GM20000 (cell line): Measurements from ENCODE around the gene SYNPO2.

Experiments used
- DNase-seq: peaks from one replicate; pipeline ENCODE4 v3.0.0; 2012; ENCODE audit warnings: low spot score
- TF ChIP-seq, protein P1 (sequence below): IDR thresholded peaks from 2 replicates; pipeline ENCODE4 v1.5.1; 2012; ENCODE audit warnings: mild to moderate bottlenecking, control low read depth; ENCODE audit errors: extremely low read depth, missing control alignments

SYNPO2 gene

DNA sequence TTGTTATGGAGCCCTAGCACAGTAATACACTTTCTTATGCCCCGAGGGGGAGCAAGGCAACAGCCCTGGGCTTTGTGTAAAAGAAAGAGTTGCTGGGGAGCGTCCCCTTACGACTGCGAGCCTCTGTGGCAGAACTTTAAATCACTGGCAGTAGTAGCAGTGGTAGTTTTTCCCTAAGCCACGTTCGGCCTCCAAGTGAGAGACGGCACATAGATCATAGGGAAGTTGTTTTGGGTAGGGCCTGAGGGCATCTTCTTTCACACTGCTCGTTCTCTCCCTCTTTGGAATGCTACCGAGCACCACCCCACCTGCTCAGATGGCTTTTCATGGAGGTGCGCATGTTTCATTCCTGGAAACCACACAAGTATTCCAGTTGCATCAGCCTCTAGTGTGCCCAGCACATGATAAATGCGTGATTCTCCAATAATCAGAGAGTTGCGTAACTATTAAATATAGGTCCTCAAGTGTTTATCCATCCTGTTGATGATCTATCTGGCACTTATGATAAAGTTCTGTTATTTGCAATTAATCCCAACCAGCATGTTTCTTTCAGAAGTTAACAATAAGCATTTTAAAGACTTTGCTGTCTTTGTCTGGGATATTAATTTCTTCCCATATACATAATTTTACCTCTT lies 7.0 kb upstream of the SYNPO2 start:
- DNase-seq = no peak
- TF ChIP-seq, protein P1, sequence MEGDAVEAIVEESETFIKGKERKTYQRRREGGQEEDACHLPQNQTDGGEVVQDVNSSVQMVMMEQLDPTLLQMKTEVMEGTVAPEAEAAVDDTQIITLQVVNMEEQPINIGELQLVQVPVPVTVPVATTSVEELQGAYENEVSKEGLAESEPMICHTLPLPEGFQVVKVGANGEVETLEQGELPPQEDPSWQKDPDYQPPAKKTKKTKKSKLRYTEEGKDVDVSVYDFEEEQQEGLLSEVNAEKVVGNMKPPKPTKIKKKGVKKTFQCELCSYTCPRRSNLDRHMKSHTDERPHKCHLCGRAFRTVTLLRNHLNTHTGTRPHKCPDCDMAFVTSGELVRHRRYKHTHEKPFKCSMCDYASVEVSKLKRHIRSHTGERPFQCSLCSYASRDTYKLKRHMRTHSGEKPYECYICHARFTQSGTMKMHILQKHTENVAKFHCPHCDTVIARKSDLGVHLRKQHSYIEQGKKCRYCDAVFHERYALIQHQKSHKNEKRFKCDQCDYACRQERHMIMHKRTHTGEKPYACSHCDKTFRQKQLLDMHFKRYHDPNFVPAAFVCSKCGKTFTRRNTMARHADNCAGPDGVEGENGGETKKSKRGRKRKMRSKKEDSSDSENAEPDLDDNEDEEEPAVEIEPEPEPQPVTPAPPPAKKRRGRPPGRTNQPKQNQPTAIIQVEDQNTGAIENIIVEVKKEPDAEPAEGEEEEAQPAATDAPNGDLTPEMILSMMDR = no peak

DNA sequence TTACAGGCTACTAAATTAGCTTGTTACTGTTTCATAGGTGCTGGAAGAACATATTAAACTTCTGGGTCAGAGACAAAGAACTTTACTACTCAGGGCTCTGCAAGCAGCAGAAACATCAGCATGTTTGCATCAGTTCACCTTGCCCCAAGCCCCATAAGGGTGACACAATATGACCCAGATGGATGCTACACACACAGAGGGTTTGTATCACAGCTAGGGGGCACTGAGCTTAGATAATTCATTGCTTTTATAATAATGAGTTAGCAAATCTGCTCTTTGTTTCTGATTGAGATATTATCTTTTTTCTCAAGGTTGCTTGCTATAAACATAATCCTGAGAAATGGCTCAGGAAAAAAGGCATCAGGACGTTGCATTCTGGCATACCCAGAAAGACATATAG lies 4.8 kb upstream of the SYNPO2 start:
- no peak for DNase-seq
- TF ChIP-seq, protein P1 = no peak

DNA sequence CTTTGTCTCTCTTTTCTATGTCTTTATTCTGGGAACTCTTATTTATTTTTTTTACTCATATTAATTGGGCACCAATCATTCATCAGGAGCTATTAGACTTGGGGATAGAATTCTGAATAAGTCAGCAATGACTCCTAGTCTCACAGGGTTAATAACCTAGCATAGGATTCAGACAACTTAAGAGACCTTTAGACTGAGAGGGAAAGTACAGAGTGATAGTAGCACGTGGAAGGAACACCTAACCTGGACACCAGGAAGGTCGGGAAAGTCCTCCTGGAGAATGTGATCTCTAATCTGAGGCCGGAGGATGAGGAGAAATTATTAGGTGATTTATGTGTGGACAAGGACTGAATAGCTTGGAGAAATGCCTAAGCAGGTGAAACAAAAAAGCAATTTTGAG lies 3.9 kb upstream of the SYNPO2 start:
- TF ChIP-seq, protein P1 = no peak
- DNase-seq = no peak

DNA sequence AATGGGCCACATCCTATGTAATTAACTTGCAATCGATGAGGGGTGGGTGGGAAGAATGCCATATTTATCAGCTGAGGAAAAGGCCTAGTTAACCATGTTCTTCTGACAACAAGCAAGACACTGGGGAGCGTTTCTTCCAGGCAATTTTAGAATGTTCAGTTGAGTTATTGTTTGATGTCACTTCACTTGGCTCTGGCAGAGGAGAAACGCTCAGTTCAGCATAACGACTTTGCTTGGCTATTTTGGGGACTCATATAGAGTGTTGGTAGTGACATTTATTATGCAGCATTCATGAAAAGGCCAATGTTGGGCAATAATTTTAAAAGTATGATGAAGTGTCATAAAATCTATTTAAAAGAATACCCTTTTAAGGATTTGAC lies 648 bp downstream of the SYNPO2 start:
- DNase-seq = no peak
- TF ChIP-seq, protein P1 = no peak

DNA sequence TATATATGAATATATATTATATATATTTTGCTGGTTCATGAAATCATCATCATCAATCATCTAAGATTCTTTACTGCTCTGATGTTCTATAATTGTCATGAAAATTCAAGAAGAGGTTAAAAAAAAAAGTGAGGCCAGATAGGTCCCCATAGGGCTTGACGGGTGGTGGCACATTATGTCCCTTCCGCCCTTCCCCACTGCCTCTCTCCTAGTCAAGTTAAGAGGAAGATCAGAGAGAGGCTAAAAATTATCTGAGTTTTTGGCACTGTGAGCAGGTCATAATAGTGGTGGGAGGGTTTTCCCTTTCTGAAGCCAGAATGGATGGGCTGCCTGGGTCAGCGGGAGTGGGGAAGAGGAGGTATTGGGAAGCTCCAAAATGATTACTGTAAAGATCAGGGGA lies 5.4 kb downstream of the SYNPO2 start:
- TF ChIP-seq, protein P1 = no peak
- DNase-seq = no peak

DNA sequence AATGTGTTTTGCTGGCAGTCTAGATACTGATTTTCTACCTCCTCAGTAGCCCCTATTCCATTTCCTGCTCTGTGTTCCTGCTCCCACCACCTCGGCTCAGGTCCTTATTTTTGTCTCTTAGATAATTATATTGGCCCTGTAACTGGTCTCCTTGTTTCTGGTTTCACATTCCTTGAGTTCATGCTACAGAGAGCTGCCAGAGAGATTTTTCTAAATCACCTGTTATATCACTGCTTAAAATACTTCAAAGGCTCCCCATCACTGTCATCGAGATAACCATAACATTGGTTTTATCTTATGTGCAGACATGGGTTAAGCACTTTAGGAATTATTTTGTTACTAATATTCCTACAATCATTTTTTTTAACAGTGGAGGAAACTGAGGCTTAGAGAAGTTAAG lies 9.6 kb downstream of the SYNPO2 start:
- DNase-seq = no peak
- TF ChIP-seq, protein P1 = no peak

DNA sequence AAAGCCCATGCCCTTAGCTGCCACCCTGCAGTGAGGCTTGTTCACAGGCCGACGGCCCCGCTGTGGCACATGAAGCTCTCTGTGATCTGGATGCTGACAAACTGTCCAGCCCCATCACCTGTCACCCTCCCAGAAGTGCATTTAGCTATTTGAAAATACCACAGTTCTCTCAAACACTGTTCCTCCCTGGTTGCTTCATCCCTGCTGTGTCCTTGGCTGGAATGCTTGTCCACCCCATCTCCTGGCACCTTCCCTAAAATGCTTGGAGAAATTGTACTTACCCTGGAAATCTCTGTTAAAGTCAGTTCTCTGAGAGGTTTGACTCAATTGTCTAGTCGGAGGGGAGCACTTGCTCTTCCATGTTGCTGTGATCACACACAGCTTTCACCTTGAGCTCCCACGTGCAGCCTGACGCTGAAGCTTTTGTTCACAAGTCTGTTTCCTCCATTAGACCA lies 10.1 kb downstream of the SYNPO2 start:
- TF ChIP-seq, protein P1 = no peak
- no peak for DNase-seq
